Embryonic facial prominence (tissue), 1 donor: ENCODE results near the gene BCL2L15.

ENCODE experiments used
- DNase-seq: peaks from one replicate; pipeline ENCODE4 v3.0.0-alpha.2; 2016; ENCODE audit errors: extremely low spot score

The BCL2L15 gene

DNA sequence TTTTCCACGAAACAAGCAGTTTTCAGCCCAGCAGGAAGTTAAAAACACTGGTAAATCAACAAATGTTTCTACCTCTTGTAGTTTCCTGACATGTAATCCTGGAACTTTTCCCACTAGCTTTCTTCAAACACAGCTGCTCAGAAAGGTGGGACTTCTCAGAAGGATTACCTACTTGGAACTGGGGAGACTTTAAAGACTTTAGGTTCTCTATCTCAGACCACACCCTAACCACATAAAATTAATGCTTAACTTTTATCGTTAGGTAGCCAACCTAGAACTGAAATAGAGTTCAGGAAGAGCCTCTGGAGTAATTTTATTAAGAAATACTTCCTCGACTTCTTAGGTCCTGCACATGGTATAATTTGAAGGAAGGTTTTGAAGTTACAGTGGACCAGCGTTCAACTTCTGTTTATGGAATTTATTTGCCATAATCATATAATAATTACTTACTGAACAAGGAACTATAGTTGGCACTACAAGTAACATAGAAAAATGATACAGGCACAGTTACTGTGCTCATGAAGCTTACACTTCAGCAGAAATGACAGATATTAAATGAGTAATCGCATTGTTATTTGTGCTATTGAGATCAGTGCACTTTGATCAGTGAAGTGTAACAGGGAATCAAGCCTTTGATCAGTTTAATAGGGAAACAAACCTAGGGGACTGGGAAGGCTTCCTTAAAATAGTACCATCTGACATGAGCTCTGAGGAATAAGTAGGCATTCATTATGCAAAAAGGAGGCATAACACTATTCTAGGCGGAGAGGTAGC, at the start of gene BCL2L15:
TSS of gene BCL2L15 (minus strand) at position 180 of the 774 bp plus-strand sequence. CDS start 206 bp downstream, outside the sequence.
- no peak for DNase-seq

DNA sequence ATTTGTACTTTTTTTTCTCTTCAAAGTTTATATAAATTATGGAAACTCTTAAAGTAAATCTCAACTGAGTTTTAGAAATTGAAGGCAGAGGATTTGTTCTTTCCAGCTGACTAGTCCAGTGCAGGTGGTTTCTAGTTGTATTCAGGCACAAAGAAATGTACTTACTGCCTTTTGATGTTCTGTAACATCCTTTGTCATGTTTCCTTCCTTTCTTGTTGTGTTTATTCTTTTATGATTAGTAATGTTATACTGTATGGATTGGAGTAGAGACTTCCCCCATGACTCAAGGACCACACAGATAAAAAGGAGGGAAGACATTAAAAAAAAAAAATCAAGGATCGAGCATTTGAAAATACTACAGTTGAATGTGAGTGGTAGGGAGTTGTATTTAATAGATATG, 49.8 kb upstream of the BCL2L15 start:
- no peak for DNase-seq

DNA sequence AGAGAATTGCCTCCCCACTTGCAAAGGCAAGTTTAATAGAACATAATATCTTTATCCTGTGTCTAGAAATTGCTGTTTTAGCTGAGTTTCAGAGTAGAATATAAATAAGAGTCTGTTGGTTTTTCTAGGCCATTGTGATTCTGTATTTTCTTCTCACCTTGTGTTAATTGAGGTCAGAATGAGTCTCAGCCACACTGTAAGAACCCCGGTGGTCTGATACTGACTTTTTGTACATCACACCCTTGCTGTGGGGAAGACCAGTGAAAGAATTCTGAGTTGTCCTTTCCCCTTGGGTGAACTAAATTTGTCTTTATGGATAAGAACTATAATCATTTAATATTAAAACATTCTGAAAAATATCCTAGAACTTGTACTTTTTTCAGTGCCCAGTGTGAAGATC, 48.6 kb upstream of the BCL2L15 start:
- no peak for DNase-seq

DNA sequence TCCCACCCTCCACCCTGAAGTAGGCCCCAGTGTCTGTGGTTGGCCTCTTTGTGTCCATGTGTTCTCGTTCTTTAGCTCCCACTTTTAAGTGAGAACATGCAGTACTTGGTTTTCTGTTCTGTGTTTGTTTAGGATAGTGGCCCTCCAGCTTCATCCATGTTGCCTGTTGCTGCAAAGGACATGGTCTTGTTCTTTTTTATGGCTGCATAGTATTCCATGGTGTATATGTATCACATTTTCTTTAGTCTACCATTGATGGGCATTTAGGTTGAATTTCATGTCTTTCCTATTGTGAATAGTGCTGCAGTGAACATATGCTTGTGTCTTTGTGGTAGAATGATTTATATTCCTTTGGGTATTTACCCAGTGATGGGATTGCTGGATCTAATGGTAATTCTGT, 47.8 kb upstream of the BCL2L15 start:
- DNase-seq: no peak

DNA sequence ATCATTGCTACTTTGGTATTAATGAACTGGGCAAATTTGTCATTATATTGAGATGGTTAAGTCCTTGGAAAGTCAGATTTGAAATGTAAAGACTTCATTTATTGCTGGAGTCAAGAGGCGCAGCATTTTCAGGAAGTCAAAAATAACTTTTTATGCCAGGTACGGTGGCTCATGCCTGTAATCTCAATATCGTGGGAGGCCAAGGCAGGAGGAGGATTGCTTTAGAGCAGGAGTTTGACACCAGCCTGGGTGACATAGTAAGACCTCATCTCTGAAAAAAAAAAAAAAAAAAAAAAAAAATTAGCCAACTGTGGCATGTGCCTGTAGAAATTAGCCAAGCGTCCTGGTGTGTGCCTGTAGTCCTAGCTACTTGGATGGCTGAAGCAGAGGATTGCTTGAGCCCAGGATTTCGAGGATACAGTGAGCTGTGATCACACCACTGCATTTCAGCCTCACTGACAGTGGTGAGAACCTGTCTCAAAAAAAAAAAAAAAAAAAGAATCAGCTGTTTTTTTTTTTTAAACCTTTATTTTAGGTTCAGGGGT, 47.2 kb upstream of the BCL2L15 start:
- DNase-seq: no peak

DNA sequence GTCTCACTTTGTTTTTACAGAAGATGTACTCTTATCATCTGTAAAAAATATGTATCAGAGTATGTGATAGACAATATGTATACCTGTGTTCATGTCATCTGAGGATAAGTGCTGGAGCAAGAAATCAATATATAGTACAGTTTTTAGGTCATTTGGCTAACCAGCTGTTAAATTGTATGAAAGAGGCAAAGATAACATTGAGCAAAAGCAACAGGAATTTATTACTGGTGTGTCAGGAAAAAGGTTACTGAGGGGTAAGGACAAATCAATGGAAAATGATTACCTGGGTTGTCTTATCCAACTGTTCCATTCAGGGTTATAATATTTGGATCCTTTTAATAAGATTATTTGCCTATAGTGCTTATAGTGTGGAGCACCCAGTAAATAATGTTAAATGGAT, 46.6 kb upstream of the BCL2L15 start:
- no peak for DNase-seq

DNA sequence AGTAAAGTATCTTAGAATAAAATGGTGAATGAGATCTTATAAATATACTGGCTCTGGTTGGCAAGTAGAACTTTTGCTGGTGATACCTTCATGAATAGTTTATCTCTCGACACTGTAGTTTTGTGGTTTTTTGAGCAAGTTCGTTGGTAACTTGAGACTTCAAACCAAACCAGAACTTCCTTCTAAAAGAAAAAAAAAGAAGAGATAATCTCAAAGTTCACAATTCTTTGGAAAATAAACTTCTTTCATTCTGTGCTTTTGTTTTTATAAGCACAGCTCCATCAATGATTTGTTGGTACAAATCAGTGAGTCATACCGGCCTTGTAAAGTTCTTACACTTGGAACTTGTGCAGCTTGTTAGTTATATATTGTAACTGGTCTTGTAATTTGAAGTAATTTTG, 44.1 kb upstream of the BCL2L15 start:
- DNase-seq: peak; percentile 22

DNA sequence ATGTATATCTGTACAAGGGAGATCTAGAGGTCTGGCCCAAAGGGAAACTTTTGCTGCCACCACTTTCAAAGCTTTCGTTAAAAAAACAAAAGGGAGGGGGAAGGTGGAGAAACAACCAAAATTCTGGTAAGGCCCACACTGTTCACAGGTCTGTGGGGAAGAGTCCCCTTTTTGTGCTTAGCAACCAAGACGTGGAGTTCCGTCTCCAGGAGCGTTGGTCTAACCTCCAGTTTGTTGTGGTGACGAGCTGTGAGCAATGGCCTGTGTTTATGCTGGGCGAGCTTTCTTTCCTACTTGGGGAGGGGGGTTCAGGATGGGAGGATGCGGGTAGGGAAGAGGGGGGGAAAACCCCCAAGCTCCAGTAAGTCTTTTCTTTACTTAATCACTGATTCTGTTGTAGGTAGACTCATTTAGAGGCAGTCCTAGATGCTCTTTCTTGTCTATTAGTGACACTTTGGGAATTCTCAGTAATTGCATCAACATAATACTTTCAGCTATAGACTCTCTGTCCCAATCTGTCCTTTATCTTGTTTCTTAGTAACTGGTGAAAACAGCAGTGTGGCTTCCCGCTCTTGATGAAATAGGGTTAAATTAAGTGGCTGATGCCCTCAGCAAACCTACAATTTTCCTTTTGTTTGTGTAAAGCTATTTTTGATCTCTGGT, 43.2 kb upstream of the BCL2L15 start:
- peak; percentile 96 for DNase-seq

DNA sequence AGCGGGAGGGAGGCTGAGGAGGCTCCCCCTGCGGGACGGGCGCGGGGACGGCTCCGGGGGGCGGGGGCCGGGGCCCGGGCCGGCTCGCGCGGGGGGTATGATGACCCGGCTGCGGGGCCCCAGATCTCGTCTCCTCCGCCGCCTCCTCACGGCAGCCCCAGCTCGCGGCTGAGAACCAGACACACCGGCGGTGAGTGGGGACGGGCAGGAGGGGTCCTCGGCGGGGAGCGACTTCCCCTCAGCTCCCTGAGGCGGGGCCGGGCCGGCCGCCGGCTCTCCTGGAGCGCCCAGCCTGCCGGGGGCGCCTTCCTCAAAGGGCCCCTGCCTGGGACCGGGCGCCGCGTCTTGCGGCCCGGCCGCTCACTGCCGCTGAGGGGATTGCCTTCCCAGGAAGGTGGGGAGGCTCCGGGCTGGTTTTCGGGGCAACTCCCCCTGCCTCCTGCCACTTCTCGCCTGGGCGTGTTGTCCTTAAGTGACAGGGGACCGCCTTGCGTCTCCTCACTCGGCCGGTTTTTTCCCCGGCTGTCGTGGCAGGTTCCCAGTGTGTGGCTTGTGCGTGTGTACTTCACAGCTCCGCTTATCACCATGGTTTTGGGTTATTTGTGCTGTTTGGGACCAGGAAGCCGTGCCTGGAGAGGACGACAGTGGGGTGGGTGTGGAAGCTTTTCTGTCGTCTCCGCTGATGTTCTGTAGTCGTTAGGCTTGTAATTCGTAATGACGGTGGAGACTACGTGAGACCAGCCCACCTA, 42.5 kb upstream of the BCL2L15 start:
- DNase-seq: no peak

DNA sequence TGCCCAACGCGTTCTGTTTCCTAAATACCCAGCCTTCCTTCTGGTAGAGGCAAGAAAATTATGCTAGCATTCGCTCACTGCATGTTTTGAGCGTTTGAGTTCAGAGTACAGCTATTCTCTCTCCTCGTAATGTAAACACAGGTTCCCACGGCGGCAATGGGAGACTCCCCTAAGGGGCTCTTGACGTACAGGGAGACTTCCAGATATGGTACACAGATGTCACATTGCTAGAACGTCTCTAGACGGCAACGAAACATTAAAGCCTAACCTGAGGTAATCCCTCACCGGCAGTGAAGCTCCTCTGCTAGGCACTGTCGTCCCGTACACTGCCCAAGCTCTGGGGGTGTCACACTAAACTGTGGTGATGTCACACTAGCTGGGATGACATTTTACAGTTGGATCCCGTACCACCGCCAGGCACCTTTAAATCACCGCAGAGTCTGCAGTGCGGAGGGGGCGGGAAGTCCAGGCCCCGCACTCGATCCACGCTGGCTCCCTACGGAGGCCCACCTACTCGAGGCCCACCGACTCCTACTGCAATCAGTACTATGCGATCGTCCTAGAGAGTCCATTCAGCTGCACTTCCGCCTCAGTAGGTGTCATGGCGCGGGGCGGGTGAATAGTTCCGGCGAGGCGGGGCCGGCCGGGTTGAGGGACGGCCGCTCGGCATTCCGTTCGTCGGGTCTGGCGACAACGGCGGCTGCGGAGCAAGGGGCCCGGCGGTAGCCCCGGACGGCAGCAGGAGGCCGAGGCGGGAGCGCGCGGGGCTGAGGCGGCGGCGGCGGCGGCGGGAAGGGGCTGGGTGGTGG, 41.8 kb upstream of the BCL2L15 start, which contains the start of gene HIPK1:
TSS of gene HIPK1 (plus strand) at position 384 of the 809 bp plus-strand sequence.
- peak; percentile 91 for DNase-seq

DNA sequence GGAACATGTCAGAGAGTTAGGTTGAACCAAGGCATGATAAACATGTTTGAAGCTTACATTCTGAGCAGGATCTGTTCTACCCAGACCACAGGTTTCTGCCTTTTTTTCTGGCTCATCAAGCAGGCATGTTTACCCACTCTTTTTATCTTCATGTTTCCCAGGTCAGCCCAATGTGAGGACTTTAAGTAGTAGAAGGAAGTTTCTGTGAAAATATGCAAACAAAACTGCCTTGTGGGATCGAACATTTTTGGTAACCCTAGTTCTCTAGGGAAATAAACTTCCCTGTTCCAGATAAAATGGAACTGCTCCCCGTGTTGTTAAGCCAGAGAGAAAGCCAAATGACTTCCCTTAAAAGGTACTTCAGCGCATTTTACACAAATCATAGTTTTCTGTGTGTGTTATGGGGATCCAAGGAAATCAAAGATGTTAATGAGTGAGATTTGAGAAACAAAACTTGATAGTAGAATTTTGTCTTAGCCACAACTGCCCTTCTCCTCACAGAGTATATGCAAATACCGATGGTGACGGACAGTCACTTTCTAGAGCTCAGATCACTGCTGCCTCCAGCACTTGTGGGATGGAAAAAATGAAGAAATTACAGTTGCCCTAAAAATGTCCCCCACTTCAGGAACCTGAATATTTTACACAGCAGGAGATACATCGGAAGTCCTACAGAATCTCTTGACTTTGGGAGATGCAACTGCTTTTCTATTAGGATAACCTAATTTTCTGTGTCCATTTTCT, 41.0 kb upstream of the BCL2L15 start:
- no peak for DNase-seq

DNA sequence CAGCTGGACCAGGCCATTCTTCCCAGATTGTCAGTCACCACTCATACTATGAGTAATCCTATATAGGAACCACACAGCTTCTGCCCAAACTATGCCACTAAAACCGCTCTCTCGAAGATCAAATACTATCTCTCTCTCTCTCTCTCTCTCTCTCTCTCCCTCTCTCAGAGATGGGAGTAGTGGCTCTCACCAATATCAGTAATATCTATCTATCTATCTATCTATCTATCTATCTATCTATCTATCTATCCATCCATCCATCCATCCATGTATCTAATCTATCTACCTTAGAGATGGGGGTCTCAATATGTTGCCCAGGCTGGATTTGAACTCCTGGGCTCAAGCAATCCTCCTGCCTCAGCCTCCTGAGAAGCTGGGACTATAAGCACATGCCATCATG, 37.1 kb upstream of the BCL2L15 start:
- DNase-seq: no peak

DNA sequence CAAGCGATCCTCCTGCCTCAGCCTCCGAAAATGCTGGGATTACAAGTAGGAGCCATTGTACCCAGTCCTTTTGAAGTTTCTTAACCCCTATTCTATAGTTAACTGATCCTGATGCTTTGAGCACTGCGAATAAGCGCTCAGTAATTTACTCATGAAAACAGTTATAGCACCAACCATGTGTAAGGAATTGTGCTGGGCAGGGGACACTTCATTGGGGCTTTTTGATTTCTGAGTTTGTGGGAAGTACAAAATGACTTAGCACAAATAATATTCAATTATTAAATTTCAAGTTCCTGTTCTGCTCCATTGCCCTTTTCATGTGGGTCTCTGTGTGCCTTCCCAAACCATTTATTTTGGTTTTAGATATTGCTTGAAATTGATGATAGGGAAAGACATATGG, 35.6 kb upstream of the BCL2L15 start:
- no peak for DNase-seq

DNA sequence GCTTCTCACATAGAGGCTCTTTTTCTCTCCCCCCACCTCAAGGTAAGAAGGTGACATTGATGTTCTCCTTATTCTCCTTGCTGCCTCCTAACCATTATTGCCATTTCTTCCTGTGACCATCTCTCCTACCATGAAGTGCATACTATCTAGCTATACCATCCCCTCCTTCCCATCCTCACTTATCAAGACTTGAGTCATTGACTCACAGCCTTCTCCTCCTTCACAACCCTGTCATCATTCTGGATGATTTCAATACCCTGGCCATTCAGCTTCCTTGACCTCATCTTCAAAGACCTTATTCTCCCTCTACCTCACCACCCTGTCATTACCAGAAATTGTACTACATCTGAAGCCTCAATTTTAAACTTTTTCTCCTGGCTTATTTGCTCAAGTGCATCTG, 30.9 kb upstream of the BCL2L15 start:
- DNase-seq: no peak

DNA sequence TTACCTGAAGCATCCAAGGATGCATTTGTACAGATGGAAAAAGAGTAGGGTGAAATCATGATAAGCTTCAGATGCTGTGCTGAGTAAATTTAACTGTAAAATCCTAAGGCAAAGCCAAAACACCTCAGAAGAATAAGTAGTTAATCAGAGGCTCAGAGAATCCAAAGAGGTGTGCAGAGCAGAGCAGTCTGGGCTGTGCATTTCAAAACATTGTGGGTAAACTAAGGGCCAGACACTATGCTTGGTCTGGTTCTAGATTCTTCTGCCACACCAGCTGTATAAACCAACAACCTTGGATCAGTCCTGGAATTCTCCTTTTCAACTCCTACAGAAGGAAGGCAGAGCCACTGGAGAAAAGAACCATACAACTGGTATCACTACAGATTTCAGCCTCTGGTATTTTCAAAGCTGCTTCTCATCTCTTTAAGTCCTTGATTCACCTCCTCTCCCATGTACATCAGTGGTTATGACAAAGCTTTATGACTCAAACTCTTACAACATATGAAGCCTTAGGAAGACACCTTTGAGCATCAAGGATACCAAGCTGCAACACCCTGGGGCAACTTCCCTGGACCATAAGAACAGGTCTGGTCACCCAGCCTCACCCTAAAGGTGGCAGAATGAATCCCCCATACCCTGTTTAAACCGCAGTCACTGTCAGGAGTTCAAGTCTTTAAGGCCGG, 30.2 kb upstream of the BCL2L15 start:
- no peak for DNase-seq

DNA sequence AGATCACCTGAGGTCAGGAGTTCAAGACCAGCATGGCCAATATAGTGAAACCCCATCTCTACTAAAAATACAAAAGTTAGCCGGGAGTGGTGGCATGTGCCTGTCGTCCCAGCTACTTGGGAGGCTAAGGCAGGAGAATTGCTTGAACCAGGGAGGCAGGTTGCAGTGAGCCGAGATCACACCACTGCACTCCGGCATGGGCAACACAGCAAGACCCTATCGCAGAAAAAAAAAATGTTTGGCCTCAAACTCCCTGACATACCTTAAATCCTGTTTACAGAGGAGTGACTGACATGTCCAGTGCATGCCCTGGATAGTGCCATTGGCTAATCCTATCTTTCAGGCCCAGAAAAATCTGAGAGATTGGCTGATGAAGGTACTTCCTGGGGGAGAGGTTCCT, 29.6 kb upstream of the BCL2L15 start:
- no peak for DNase-seq

DNA sequence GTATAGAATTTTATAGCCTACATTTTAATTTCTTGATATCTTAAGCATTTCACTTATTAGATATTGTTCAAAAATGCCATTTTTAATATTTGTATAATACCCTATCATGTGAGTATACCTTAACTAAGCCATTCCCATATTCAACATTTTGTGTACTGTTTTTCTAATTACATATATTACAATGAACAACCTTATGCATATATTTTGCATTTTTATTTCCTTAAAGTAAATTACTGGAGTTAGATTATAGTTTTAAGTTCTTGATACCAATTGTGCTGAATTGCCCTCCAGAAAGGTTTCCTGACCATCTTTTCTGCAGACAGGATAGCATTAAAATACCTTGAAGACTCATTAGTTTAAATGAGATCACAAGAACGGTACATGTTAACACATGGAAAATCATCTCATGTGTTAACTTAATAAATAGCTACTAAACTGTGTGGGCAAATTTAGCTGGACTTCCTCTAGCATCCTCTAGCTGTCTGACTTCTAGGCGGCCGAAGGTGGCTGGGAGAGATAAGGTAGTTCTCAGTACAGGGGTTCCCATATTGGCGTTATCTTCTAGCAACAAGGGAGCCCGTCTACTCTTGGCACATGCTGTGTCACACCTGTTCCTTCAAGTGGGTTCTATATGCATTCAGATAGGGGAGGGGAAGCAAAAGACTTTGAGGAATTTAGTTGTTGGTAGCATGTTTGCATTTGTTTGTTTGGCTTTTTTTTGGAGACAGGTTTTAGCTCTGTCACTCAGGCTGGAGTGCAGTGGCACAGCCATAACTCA, 26.7 kb upstream of the BCL2L15 start:
- DNase-seq: no peak

DNA sequence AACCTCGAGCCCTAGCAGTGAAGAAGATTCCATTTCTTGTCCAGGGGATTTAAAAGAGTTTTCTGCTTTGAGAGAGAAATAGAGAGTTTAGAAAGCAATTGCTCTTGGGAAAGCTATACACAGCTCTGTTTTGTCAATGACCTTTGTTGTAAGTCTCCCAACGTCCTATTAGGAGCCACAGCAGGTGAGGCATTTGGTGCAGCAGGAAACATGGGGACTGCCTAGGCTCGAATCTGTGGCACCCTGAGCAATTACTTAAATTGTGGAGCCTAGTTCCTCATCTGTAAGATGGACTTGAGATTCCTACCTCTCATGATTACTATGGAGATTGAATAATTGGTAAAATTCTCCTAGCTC, 25.9 kb upstream of the BCL2L15 start:
- DNase-seq: no peak

DNA sequence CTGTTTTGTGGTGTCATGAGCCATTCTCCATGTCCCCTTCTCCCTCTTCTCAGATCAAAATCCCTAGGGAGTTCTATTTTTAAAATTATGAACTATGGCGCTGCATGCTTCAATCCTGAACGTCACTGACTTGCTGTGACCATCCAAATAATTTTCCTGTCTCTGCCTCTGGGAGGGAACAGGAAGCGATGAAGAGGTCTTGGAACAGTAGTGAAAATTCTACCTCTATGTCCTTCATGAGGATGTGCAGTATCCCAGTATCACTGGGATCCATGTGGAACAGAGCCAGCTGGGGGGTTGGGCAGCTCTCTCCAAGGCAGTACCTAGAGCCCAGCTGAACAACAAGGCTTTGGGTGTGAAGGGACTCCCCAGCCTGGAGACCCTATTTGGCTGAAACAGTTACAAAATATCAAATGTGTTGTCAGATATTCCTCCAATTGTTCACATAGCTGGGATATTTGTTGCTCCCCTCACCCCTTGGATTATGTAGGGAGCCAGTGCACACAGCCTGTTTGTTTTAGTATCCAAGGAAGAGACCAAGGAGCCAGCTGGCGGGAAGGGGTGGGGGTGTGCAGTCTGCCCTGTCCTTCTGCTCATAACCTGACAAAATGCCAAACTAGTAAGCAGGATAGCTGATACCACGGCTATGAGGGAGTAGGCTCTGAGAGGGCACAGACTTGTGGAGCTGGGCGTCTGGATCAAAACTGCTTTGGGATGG, 25.4 kb upstream of the BCL2L15 start:
- no peak for DNase-seq
